HG02610 (cell line): Measurements from ENCODE around the gene TAGLN3.
"Not testable (repeated sequence)": the region's sequence is repeated elsewhere in the genome, so short reads cannot be mapped to it uniquely, and the experiment has no call there.

Experiments used
- ATAC-seq: cut with Tn5 transposase; IDR thresholded peaks from one replicate; pipeline ENCODE4 v1.9.1; 2021; ENCODE audit warnings: mild to moderate bottlenecking, moderate library complexity; ENCODE audit not compliant: unreplicated experiment

Gene TAGLN3

GRCh38 chr3:112007633-112008032 is 8.9 kb downstream of the TAGLN3 start:
- no peak for ATAC-seq

- ATAC-seq: no peak
Measured at GRCh38 chr3:112009670-112010069, 10.9 kb downstream of the TAGLN3 start.

GRCh38 chr3:112010636-112011035 is 11.9 kb downstream of the TAGLN3 start:
- ATAC-seq: no peak

GRCh38 chr3:112011376-112011940 is 12.7 kb downstream of the TAGLN3 start:
- ATAC-seq: no peak

GRCh38 chr3:112012205-112012992 is 13.7 kb downstream of the TAGLN3 start:
- ATAC-seq: no peak

- peak; percentile 79 for ATAC-seq
Measured at GRCh38 chr3:112013058-112013783, 14.5 kb downstream of the TAGLN3 start.

GRCh38 chr3:112013784-112014143 is 15.0 kb downstream of the TAGLN3 start:
- peak; percentile 22 for ATAC-seq

- no peak for ATAC-seq
Measured at GRCh38 chr3:112017091-112017490, 18.4 kb downstream of the TAGLN3 start.

- no peak for ATAC-seq
Measured at GRCh38 chr3:112018712-112019111, 20.0 kb downstream of the TAGLN3 start.

GRCh38 chr3:112019716-112020115 is 21.0 kb downstream of the TAGLN3 start:
- ATAC-seq: no peak

- ATAC-seq: no peak
Measured at GRCh38 chr3:112020674-112021085, 22.0 kb downstream of the TAGLN3 start.

GRCh38 chr3:112027142-112027541 is 28.4 kb downstream of the TAGLN3 start:
- no peak for ATAC-seq

- no peak for ATAC-seq
Measured at GRCh38 chr3:112027826-112028225, 29.1 kb downstream of the TAGLN3 start.

GRCh38 chr3:112030901-112031300 is 32.2 kb downstream of the TAGLN3 start:
- no peak for ATAC-seq

- ATAC-seq: no peak
Measured at GRCh38 chr3:112032098-112032731, 33.5 kb downstream of the TAGLN3 start.

GRCh38 chr3:112034436-112034835 is 35.7 kb downstream of the TAGLN3 start, which contains the start of gene TMPRSS7:
TSS of gene TMPRSS7 (plus strand) at chr3:112034736. CDS start at chr3:112034846, 110 bp downstream.
- no peak for ATAC-seq

GRCh38 chr3:112035241-112035640 is 36.5 kb downstream of the TAGLN3 start:
- ATAC-seq: no peak

- not testable (repeated sequence) for ATAC-seq
Measured at GRCh38 chr3:112037194-112037593, 38.5 kb downstream of the TAGLN3 start.

GRCh38 chr3:112038863-112039262 is 40.1 kb downstream of the TAGLN3 start:
- ATAC-seq: no peak

- ATAC-seq: no peak
Measured at GRCh38 chr3:112041321-112041720, 42.6 kb downstream of the TAGLN3 start.

- ATAC-seq: no peak
Measured at GRCh38 chr3:112042842-112043280, 44.1 kb downstream of the TAGLN3 start.
